Neural progenitor cell (in vitro differentiated cells): Measurements from ENCODE around the gene RGL2. TPM values are rescaled to one million over a fixed set of nuclear protein-coding genes. Genes with fewer than 3 reads are reported as not detected.
"Not testable (repeated sequence)": the region's sequence is repeated elsewhere in the genome, so short reads cannot be mapped to it uniquely, and the experiment has no call there.

Experiments
- DNase-seq: peaks from one replicate; pipeline ENCODE4 v3.0.0-alpha.2; 2016; ENCODE audit warnings: low spot score
- H2AFZ ChIP-seq: fragments of 200-600 bp; sonication (generic); replicated peaks from 2 replicates; pipeline ENCODE4 v1.6.1; 2016; ENCODE audit warnings: antibody characterized with exemption
- H3F3A ChIP-seq: fragments of 200-600 bp; sonication (generic); 2 replicates; pipeline ENCODE4 v1.6.1; 2016; ENCODE audit warnings: antibody characterized with exemption, low read depth
- H3K27ac ChIP-seq: fragments of 200-600 bp; sonication (generic); 2 replicates; pipeline ENCODE4 v1.5.1; 2016; ENCODE audit warnings: mild to moderate bottlenecking
- H3K27me3 ChIP-seq: fragments of 200-600 bp; sonication (generic); 2 replicates; pipeline ENCODE4 v1.6.1; 2016; ENCODE audit warnings: mild to moderate bottlenecking, moderate library complexity
- H3K36me3 ChIP-seq: fragments of 200-600 bp; sonication (generic); 2 replicates; pipeline ENCODE4 v1.5.1; 2016
- H3K4me1 ChIP-seq: fragments of 200-600 bp; sonication (generic); 2 replicates; pipeline ENCODE4 v1.6.1; 2016; ENCODE audit warnings: mixed run types
- H3K4me2 ChIP-seq: fragments of 200-600 bp; sonication (generic); 2 replicates; pipeline ENCODE4 v1.6.1; 2016
- H3K4me3 ChIP-seq: fragments of 200-600 bp; sonication (generic); 2 replicates; pipeline ENCODE4 v1.5.1; 2016
- H3K79me2 ChIP-seq: fragments of 200-600 bp; sonication (generic); 2 replicates; pipeline ENCODE4 v1.6.1; 2016; ENCODE audit warnings: low read depth
- H3K9ac ChIP-seq: fragments of 200-600 bp; sonication (generic); 2 replicates; pipeline ENCODE4 v1.6.1; 2016
- H3K9me3 ChIP-seq: fragments of 200-600 bp; sonication (generic); 2 replicates; pipeline ENCODE4 v1.5.1; 2016; ENCODE audit warnings: low read depth
- H4K20me1 ChIP-seq: fragments of 200-600 bp; sonication (generic); 2 replicates; pipeline ENCODE4 v1.6.1; 2016; ENCODE audit warnings: low read depth
- H3K27ac Mint-ChIP-seq: 3 replicates; pipeline ENCODE4 v1.8.0; 2021; ENCODE audit warnings: mixed read lengths
- H3K27me3 Mint-ChIP-seq: 2 replicates; pipeline ENCODE4 v1.8.0; 2022; ENCODE audit warnings: low read depth, mild to moderate bottlenecking, inconsistent platforms, moderate library complexity, mixed read lengths; ENCODE audit not compliant: insufficient read depth
- H3K36me3 Mint-ChIP-seq: 3 replicates; pipeline ENCODE4 v1.8.0; 2021; ENCODE audit warnings: mixed read lengths
- H3K4me1 Mint-ChIP-seq: 3 replicates; pipeline ENCODE4 v1.8.0; 2021; ENCODE audit warnings: mixed read lengths
- H3K4me3 Mint-ChIP-seq: 3 replicates; pipeline ENCODE4 v1.8.0; 2021; ENCODE audit warnings: mild to moderate bottlenecking, moderate library complexity, mixed read lengths
- H3K9me3 Mint-ChIP-seq: 3 replicates; pipeline ENCODE4 v1.8.0; 2020; ENCODE audit warnings: mixed read lengths
- CTCF ChIP-seq: fragments of 200-600 bp; sonication (generic); IDR thresholded peaks from 2 replicates; pipeline ENCODE4 v1.5.1; 2017; ENCODE audit warnings: antibody characterized with exemption, mild to moderate bottlenecking
- EZH2 ChIP-seq: fragments of 200-600 bp; sonication (generic); IDR thresholded peaks from 2 replicates; pipeline ENCODE4 v1.6.1; 2017; ENCODE audit warnings: antibody characterized with exemption, mild to moderate bottlenecking, moderate library complexity
- EZH2phosphoT487 ChIP-seq: fragments of 200-600 bp; sonication (generic); IDR thresholded peaks from 2 replicates; pipeline ENCODE4 v1.6.1; 2017; ENCODE audit warnings: antibody characterized with exemption
- total RNA-seq: library from RNA; depleted of rRNA; stranded (reverse); fragments of >200 nt; gene quantifications from 2 replicates; pipeline ENCODE4 v1.2.3, GENCODE V29; 2015; ENCODE audit warnings: low replicate concordance

RGL2 gene
- total RNA-seq, 1 donor from 2014 or later: 28.3 TPM

GRCh38 chr6:33343953-33344611, 45.3 kb upstream of the RGL2 start:
- Histone ChIP-seq H3K79me2 (no peaks in the 10 kb centered on the region), H3K9me3 (no peaks in the 10 kb centered on the region), H3K27ac (no peak overlapping the region), H3K36me3 (no peaks in the 10 kb centered on the region), H3F3A (no peaks in the 10 kb centered on the region), H3K9ac (no peak overlapping the region), H3K4me3 (no peak overlapping the region), H3K27me3 (no peaks in the 10 kb centered on the region), H3K4me1 (peaks cover 2% of the 10 kb centered on the region), H3K4me2 (no peak overlapping the region), H4K20me1 (no peaks in the 10 kb centered on the region), H2AFZ (no peak overlapping the region)
- Mint-ChIP-seq H3K4me1 (peaks cover 12% of the 10 kb centered on the region), H3K4me3 (no peak overlapping the region), H3K27ac (no peak overlapping the region), H3K9me3 (no peaks in the 10 kb centered on the region), H3K27me3 (peaks cover 4% of the 10 kb centered on the region), H3K36me3 (no peaks in the 10 kb centered on the region)
- no peak for TF ChIP-seq EZH2phosphoT487
- no peak for TF ChIP-seq EZH2
- TF ChIP-seq CTCF: no peak
- no peak for DNase-seq

GRCh38 chr6:33343606-33343952, 44.8 kb upstream of the RGL2 start:
- not testable (repeated sequence) for H3K4me3 Mint-ChIP-seq, H3K27me3 Mint-ChIP-seq, H3K9ac ChIP-seq

DNA sequence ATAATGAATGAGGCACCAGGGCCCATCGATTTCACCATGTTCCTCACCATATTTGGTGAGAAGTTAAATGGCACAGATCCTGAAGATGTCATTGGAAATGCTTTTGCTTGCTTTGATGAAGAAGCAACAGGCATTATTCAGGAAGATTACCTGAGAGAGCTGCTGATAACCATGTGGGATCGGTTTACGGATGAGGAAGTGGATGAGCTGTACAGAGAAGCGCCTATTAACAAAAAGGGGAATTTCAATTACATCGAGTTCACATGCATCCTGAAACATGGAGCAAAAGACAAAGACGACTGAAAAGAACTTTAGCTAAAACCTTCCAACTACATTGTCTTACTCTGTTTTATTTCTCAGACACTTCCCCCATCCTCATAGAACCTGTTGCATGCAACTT, 40.5 kb upstream of the RGL2 start:
- Histone ChIP-seq H3K79me2 (no peaks in the 10 kb centered on the region), H3F3A (no peaks in the 10 kb centered on the region), H3K4me2 (no peak overlapping the region), H3K36me3 (no peaks in the 10 kb centered on the region), H4K20me1 (no peaks in the 10 kb centered on the region), H3K4me1 (no peaks in the 10 kb centered on the region), H2AFZ (no peak overlapping the region), H3K9ac (no peak overlapping the region), H3K9me3 (no peaks in the 10 kb centered on the region), H3K27ac (no peak overlapping the region), H3K27me3 (no peaks in the 10 kb centered on the region), H3K4me3 (no peak overlapping the region)
- no peak overlapping the region for H3K27ac Mint-ChIP-seq
- no peaks in the 10 kb centered on the region for H3K27me3 Mint-ChIP-seq
- DNase-seq: no peak
- no peaks in the 10 kb centered on the region for H3K9me3 Mint-ChIP-seq
- H3K36me3 Mint-ChIP-seq: no peaks in the 10 kb centered on the region
- TF ChIP-seq EZH2phosphoT487: no peak
- no peak overlapping the region for H3K4me3 Mint-ChIP-seq
- no peaks in the 10 kb centered on the region for H3K4me1 Mint-ChIP-seq

More at GRCh38 chr6:33343606-33343952, 44.8 kb upstream of the RGL2 start:
- H3K27me3 ChIP-seq, H3K9me3 ChIP-seq, H3K27ac Mint-ChIP-seq, DNase-seq, H3K4me1 ChIP-seq, H3K9me3 Mint-ChIP-seq, H3F3A ChIP-seq, H3K79me2 ChIP-seq, H2AFZ ChIP-seq, H3K36me3 ChIP-seq, H4K20me1 ChIP-seq, H3K27ac ChIP-seq, H3K4me2 ChIP-seq, H3K4me3 ChIP-seq, H3K36me3 Mint-ChIP-seq: not testable (repeated sequence)
- H3K4me1 Mint-ChIP-seq: peaks cover 12% of the 10 kb centered on the region

- Histone ChIP-seq H4K20me1 (no peaks in the 10 kb centered on the region), H3K27ac (no peak overlapping the region), H3K4me1 (no peaks in the 10 kb centered on the region), H3K79me2 (no peaks in the 10 kb centered on the region), H3K4me3 (no peak overlapping the region), H3K27me3 (no peaks in the 10 kb centered on the region), H3K4me2 (no peak overlapping the region), H3F3A (no peaks in the 10 kb centered on the region), H3K9ac (no peak overlapping the region), H3K36me3 (no peaks in the 10 kb centered on the region), H2AFZ (no peak overlapping the region), H3K9me3 (no peaks in the 10 kb centered on the region)
- Mint-ChIP-seq H3K36me3 (no peaks in the 10 kb centered on the region), H3K27ac (no peak overlapping the region), H3K27me3 (peaks cover 2% of the 10 kb centered on the region), H3K9me3 (no peaks in the 10 kb centered on the region), H3K4me1 (no peaks in the 10 kb centered on the region), H3K4me3 (no peak overlapping the region)
- no peak for TF ChIP-seq CTCF
- no peak for TF ChIP-seq EZH2phosphoT487
- no peak for TF ChIP-seq EZH2
- DNase-seq: no peak
Observed at GRCh38 chr6:33336495-33336894, 37.8 kb upstream of the RGL2 start.
